Erythroblast (primary cell): ENCODE results near the gene U2AF2.

ENCODE experiments used
- DNase-seq, 2 experiments: peaks; one replicate each; lab custom pipeline; 2025; lab: John Stamatoyannopoulos, UW
- GATA1 ChIP-seq: IDR thresholded peaks from 2 replicates; pipeline ENCODE4 v1.6.1; 2011; ENCODE audit warnings: low read depth, mild to moderate bottlenecking, control low read depth, low read length, moderate library complexity
- POLR2A ChIP-seq: IDR thresholded peaks from 2 replicates; pipeline ENCODE4 v1.6.1; 2011; ENCODE audit warnings: mild to moderate bottlenecking, low read length

Gene U2AF2

DNA sequence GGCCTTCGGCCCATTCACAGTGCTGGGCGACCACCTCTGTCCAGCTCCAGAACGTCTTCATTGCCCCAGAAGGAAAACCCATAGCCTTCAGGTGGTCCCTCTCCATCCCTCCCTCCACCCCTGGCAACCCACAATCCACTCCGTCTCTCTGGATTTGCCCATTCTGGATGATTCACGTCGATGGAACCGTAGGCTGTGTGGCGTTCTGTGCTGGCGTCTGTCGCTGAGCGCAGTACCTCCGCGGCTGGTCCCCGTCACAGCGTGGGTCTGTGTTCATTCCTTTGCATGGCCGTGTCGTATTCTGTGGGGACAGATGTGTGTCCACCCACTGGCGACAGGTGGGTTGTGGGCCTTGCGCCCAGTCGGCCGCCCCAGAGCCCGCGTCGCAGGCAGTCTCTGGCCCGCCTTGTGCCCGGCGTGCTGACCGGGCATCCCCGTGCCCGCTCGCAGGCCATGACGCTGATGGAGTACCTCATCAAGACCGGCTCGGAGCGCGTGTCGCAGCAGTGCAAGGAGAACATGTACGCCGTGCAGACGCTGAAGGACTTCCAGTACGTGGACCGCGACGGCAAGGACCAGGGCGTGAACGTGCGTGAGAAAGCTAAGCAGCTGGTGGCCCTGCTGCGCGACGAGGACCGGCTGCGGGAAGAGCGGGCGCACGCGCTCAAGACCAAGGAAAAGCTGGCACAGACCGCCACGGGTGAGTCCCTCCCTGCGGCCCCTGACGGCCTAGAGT lies 30.3 kb downstream of the U2AF2 start:
- TF ChIP-seq POLR2A (no peak), GATA1 (no peak)
- DNase-seq, result no peak

DNA sequence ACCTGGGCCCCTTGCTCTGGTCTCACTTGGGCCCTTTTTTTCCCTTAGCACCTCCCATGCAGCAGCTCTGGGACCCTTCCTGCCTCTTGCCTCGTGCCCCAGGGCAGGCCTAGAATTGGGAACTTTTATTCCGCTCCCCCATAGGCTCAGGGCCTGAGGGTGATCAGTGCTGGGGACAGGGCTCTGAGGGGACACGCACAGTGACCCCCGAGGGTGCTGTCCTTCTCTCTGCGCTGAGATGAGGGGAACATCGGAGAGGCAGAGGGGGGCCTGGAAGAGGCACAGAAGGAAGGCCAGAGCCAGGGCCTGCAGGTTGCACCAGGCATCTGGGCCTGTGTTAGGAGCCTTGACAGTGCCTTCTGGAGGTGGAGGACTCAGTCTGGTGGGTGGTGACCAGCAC lies 30.9 kb downstream of the U2AF2 start:
- no peak for TF ChIP-seq GATA1

DNA sequence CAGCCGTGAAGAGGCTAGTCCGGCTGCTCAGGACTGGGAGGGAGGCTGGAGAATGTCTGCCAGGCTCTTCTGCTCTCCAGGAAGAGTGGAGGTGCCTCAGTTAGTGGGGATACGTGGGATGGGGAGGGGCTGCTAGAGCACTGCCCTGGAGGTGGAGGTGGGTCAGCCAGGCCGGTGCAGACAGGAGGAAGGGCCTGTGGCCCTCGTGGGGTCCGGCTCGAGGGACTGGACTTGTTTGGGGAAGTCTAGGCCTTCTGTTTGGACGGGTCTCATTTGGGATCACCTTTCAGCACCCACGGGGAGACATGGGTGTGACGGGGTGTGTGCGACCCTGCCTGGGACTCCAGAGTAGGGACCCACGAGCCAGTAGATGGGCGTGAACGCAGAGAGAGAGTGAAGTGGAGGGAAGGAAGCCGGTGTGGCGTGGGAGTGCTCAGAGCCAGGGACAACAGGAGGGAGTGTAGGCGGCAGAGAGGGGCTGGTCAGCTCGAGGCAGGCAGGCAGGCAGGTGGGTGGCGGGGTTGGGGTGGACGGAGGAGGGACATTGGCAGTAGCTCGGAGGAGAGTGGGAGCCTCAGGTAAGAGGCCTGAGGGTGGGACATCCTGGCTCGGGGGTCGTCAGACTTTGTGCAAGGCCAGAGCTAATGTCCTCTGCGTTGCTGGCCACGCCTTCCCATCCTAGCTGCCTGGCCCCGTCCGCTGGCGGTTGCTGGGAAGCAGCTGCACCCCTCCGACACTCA lies 31.6 kb downstream of the U2AF2 start:
- no peak for DNase-seq
- TF ChIP-seq GATA1, result no peak
- no peak for TF ChIP-seq POLR2A

More for the DNA sequence above, 30.9 kb downstream of the U2AF2 start:
- DNase-seq, result no peak

DNA sequence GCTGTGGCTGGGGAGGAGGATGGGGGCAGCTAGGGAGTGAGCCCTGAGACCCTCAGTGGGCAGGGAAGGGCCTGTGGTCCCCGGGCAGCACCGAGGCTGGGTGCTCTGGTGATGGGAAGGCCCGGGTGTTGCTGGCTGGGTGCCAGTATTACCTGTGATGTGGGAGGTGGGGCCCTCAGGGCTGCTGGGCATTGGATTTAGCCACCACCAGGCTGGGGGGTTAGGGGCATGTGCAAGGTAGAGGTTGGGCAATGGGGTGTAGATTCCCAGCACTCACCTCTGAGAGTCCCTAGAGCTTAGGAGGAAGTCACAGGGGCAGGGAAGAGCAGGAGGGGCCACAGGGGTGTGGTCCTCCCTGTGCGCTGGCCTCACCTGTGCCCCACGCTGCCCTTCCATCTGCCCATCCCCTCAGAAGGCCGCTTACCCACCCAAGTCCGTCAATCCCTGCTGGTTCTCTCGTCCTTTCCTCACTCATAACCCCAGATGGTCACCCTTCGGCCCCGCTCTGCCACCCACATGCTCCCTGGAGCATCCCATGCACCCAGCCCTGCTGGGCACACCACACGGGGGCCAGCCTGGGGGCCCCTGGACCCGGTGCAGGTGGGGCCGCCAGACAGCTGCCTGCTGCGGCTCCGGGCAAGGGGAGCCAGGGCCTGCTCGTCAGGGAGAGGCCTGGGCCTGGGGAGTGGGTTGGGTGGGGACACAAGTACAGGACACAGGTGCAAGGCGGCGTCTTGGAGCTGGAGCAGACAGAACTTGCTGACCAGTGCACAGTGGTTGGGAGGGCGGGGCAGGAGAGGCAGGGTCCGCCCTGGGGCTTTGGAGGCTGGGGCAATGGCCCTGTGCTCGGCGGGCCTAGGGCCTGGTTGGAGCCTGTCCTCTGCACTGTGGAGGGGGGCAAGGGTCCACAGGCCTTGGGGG lies 32.7 kb downstream of the U2AF2 start:
- TF ChIP-seq GATA1 (no peak), POLR2A (no peak)
- no peak for DNase-seq

DNA sequence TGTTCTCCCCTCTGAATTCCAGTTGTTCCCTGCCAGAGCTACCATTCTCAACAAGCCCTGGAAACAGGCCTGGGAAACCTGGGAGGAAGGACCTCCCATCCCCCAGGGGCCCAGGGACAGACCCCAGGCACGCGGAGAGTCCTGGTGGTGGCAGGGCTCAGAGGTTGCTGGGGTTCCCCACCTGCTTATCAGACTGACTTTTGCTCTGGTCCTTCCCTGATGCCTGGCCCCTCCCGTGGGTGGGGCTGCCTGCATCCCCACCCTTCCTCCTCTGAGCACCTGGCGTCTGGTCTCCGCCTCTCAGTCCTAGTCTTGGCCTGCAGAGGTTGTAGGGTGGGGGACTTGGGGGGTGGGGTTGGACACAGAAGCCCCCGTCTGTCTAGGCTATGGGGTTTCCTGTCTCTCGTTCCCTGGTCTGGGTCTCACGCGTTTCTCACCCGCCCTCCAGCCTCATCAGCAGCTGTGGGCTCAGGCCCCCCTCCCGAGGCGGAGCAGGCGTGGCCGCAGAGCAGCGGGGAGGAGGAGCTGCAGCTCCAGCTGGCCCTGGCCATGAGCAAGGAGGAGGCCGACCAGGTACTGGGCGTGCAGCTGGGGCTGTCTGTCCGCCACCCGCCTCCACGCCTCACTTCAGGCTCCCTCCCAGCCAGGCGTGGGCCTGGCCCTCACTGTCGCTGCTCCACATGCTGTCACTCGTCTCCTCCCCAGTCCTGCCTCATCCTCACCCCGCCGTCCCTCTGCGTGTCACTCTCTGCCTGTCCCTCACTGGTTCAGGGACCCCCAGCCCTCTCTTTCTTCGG lies 33.8 kb downstream of the U2AF2 start:
- TF ChIP-seq POLR2A, result no peak
- peak; percentile 50 to 52 for DNase-seq

DNA sequence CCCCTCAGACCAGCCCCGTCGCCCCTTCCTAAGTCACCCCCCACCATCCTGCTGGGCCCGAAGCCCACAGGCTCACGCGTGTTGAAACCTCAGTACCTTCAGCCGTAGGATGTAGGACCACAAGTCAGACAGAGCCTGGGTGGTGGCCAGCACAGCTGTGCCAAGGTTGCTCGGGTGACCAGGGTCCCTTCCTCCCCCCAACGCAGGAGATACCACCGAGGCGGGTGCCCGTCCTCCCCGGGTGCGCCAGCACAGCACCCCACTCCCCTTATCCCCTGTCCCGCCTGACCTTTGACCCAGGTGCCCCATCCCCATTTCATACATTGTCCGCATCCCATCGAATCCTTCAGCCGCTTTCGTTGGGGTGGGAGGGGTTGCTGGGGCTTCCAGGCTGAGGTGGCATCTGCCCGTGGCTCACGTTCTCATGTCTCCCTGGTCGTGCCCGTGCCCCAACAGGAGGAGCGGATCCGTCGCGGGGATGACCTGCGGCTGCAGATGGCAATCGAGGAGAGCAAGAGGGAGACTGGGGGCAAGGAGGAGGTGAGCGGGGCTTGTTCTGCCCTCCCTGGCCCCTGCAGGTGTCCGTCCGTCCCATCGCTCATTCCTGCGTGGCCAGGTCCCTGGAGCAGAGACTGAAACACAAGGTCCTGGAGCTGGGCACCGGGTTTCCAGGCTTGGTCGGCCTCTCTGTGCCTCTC lies 34.7 kb downstream of the U2AF2 start:
- no peak for TF ChIP-seq POLR2A
- no peak for TF ChIP-seq GATA1
- no peak for DNase-seq

DNA sequence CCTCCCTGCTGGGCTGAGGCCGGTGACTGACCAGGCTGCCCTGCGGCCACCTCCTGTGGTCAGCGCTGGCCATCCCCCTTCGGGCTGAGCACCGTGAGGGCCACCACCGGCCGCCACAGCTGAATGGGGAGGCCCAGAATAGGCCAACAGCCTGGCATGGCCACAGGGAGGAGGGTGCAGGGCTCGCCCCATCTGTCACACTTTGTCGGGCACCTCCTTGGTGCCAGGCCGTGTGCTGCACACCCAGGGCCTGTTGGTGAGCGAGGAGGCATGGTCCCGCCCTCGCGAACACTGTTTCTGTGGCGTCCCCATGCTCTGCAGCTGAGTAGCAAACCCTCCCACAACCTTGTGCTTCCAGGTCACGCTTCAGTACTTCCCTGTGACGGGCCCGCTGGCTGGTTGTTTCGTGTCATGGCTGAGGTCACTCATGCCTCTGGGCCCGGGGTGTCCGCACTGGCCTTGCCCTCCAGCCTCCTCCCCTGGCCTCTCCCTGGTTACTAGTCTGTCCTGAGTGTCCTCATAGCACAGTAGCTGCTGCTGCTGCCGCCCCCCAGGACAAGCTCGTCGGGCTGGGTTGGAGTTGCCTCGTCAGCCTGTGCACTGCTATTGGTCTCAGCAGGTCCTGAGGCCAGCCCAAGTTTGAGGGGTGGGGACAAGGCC lies 35.4 kb downstream of the U2AF2 start:
- no peak for DNase-seq

DNA sequence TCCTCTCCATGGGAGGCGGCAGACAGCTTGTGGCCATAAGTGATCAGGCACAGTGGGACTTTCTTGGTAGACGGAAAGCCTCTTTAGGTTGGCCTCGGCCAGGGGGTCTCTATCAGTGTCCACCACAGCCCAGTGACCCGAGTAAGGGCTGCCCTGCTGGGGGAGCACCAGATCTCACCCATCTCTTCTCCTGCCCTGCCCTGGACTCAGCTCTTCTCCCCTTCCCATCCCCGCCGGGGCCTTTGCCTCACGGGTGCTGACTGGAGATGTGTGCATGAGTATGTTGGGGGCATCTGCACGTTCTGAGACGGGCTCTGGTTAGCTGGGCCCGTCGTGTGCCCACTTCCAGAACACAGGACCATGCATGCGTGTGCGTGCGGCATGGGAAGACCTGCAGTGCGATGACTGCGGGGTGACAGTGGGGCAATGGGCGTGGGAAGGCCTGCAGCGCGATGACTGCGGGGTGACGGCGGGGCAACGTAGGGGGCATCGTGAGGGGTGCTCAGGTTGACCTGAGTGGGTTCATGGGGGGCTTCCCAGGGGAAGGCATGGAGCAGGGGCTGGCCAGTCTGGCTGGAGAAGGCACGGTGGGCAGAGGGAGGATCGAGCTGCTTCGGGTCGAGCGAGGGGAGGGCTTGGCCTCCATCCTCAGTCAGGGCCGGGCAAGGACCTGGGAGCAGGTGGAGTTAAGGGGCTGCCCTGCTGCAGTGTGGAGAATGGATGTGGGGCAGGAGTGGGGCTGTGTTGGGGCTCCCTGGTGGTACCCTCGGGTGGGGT lies 36.1 kb downstream of the U2AF2 start:
- TF ChIP-seq POLR2A (no peak), GATA1 (no peak)
- no peak for DNase-seq

More for the DNA sequence above, 35.4 kb downstream of the U2AF2 start:
- TF ChIP-seq GATA1 (no peak), POLR2A (no peak)

DNA sequence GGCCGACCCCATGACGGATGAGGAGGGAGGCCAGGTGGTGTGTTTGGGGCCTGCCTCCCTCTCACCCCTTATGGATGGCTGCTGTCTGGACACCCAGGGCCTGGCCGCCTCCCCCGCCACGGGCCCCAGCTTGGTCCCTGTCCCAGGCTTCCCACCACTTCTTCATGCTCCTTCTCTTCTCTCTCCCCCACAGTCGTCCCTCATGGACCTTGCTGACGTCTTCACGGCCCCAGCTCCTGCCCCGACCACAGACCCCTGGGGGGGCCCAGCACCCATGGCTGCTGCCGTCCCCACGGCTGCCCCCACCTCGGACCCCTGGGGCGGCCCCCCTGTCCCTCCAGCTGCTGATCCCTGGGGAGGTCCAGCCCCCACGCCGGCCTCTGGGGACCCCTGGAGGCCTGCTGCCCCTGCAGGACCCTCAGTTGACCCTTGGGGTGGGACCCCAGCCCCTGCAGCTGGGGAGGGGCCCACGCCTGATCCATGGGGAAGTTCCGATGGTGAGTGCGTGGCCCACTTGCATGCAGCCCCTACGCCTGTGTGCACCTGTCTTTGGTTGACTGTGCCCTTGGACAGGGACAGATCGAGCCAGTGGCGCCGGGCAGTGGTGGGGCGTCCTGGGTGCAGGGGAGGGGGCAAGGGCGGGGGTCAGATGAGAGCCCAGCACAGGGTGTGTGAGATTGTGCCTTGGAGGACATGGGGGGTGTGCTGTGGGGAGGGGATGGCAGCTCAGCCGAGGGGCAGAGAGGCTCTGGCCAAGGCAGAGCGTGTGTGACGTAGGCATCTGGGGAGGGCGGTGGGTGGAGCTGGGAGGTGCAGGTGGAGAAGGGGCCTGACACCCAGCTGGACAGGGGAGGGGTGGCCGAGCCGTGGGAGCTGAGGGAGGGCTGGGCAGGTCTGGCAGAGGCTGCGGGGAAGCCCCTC lies 37.0 kb downstream of the U2AF2 start:
- no peak for DNase-seq
- TF ChIP-seq POLR2A, result no peak
- no peak for TF ChIP-seq GATA1

DNA sequence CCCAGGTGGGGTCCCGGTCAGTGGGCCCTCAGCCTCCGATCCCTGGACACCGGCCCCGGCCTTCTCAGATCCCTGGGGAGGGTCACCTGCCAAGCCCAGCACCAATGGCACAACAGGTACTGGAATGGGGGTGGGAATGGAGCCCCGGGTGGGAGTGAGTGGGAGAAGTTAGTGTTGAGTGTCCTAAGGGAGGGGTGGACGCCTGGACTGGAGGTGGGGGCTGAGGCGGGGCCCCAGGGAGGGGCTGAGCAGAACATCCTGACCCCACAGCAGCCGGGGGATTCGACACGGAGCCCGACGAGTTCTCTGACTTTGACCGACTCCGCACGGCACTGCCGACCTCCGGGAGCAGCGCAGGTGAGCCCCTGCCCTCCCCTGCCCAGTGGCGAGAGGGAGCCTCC lies 37.8 kb downstream of the U2AF2 start:
- no peak for TF ChIP-seq GATA1
- TF ChIP-seq POLR2A, result no peak
- no peak for DNase-seq
